Neural progenitor cell (in vitro differentiated cells): ENCODE measurements around the gene RGS6. TPM values are rescaled to one million over a fixed set of nuclear protein-coding genes. Genes with fewer than 3 reads are reported as not detected.

Source experiments
- DNase-seq: peaks from one replicate; pipeline ENCODE4 v3.0.0-alpha.2; 2016; ENCODE audit warnings: low spot score
- H2AFZ ChIP-seq: fragments of 200-600 bp; sonication (generic); replicated peaks from 2 replicates; pipeline ENCODE4 v1.6.1; 2016; ENCODE audit warnings: antibody characterized with exemption
- H3F3A ChIP-seq: fragments of 200-600 bp; sonication (generic); 2 replicates; pipeline ENCODE4 v1.6.1; 2016; ENCODE audit warnings: antibody characterized with exemption, low read depth
- H3K27ac ChIP-seq: fragments of 200-600 bp; sonication (generic); 2 replicates; pipeline ENCODE4 v1.5.1; 2016; ENCODE audit warnings: mild to moderate bottlenecking
- H3K27me3 ChIP-seq: fragments of 200-600 bp; sonication (generic); 2 replicates; pipeline ENCODE4 v1.6.1; 2016; ENCODE audit warnings: mild to moderate bottlenecking, moderate library complexity
- H3K36me3 ChIP-seq: fragments of 200-600 bp; sonication (generic); 2 replicates; pipeline ENCODE4 v1.5.1; 2016
- H3K4me1 ChIP-seq: fragments of 200-600 bp; sonication (generic); 2 replicates; pipeline ENCODE4 v1.6.1; 2016; ENCODE audit warnings: mixed run types
- H3K4me2 ChIP-seq: fragments of 200-600 bp; sonication (generic); 2 replicates; pipeline ENCODE4 v1.6.1; 2016
- H3K4me3 ChIP-seq: fragments of 200-600 bp; sonication (generic); 2 replicates; pipeline ENCODE4 v1.5.1; 2016
- H3K79me2 ChIP-seq: fragments of 200-600 bp; sonication (generic); 2 replicates; pipeline ENCODE4 v1.6.1; 2016; ENCODE audit warnings: low read depth
- H3K9ac ChIP-seq: fragments of 200-600 bp; sonication (generic); 2 replicates; pipeline ENCODE4 v1.6.1; 2016
- H3K9me3 ChIP-seq: fragments of 200-600 bp; sonication (generic); 2 replicates; pipeline ENCODE4 v1.5.1; 2016; ENCODE audit warnings: low read depth
- H4K20me1 ChIP-seq: fragments of 200-600 bp; sonication (generic); 2 replicates; pipeline ENCODE4 v1.6.1; 2016; ENCODE audit warnings: low read depth
- H3K27ac Mint-ChIP-seq: 3 replicates; pipeline ENCODE4 v1.8.0; 2021; ENCODE audit warnings: mixed read lengths
- H3K27me3 Mint-ChIP-seq: 2 replicates; pipeline ENCODE4 v1.8.0; 2022; ENCODE audit warnings: low read depth, mild to moderate bottlenecking, inconsistent platforms, moderate library complexity, mixed read lengths; ENCODE audit not compliant: insufficient read depth
- H3K36me3 Mint-ChIP-seq: 3 replicates; pipeline ENCODE4 v1.8.0; 2021; ENCODE audit warnings: mixed read lengths
- H3K4me1 Mint-ChIP-seq: 3 replicates; pipeline ENCODE4 v1.8.0; 2021; ENCODE audit warnings: mixed read lengths
- H3K4me3 Mint-ChIP-seq: 3 replicates; pipeline ENCODE4 v1.8.0; 2021; ENCODE audit warnings: mild to moderate bottlenecking, moderate library complexity, mixed read lengths
- H3K9me3 Mint-ChIP-seq: 3 replicates; pipeline ENCODE4 v1.8.0; 2020; ENCODE audit warnings: mixed read lengths
- CTCF ChIP-seq: fragments of 200-600 bp; sonication (generic); IDR thresholded peaks from 2 replicates; pipeline ENCODE4 v1.5.1; 2017; ENCODE audit warnings: antibody characterized with exemption, mild to moderate bottlenecking
- EZH2 ChIP-seq: fragments of 200-600 bp; sonication (generic); IDR thresholded peaks from 2 replicates; pipeline ENCODE4 v1.6.1; 2017; ENCODE audit warnings: antibody characterized with exemption, mild to moderate bottlenecking, moderate library complexity
- EZH2phosphoT487 ChIP-seq: fragments of 200-600 bp; sonication (generic); IDR thresholded peaks from 2 replicates; pipeline ENCODE4 v1.6.1; 2017; ENCODE audit warnings: antibody characterized with exemption
- total RNA-seq: library from RNA; depleted of rRNA; stranded (reverse); fragments of >200 nt; gene quantifications from 2 replicates; pipeline ENCODE4 v1.2.3, GENCODE V29; 2015; ENCODE audit warnings: low replicate concordance

The RGS6 gene
- total RNA-seq, 1 donor from 2014 or later, result 0.80 TPM

- H2AFZ ChIP-seq, result no peak overlapping the region
- H3K79me2 ChIP-seq, result no peaks in the 10 kb centered on the region
- no peaks in the 10 kb centered on the region for H4K20me1 ChIP-seq
- H3F3A ChIP-seq, result no peaks in the 10 kb centered on the region
- DNase-seq, result no peak
- Mint-ChIP-seq H3K9me3 (peaks cover 3% of the 10 kb centered on the region), H3K27me3 (peaks cover 2% of the 10 kb centered on the region), H3K36me3 (no peaks in the 10 kb centered on the region), H3K27ac (no peak overlapping the region), H3K4me3 (no peak overlapping the region), H3K4me1 (no peaks in the 10 kb centered on the region)
- H3K9me3 ChIP-seq, result no peaks in the 10 kb centered on the region
- H3K27me3 ChIP-seq, result no peaks in the 10 kb centered on the region
- no peak for TF ChIP-seq CTCF
- no peak for TF ChIP-seq EZH2
- no peak for TF ChIP-seq EZH2phosphoT487
- no peaks in the 10 kb centered on the region for H3K36me3 ChIP-seq
- H3K4me3 ChIP-seq, result no peak overlapping the region
- no peak overlapping the region for H3K27ac ChIP-seq
- no peak overlapping the region for H3K9ac ChIP-seq
- H3K4me1 ChIP-seq, result peaks cover 4% of the 10 kb centered on the region
- H3K4me2 ChIP-seq, result no peak overlapping the region
Measured at GRCh38 chr14:72401101-72401625, 468.9 kb downstream of the RGS6 start.

GRCh38 chr14:72401632-72402376 lies 469.6 kb downstream of the RGS6 start:
- no peak for TF ChIP-seq CTCF
- Histone ChIP-seq H3F3A (no peaks in the 10 kb centered on the region), H3K4me1 (peaks cover 4% of the 10 kb centered on the region), H3K4me2 (no peak overlapping the region), H3K9me3 (no peaks in the 10 kb centered on the region), H3K79me2 (no peaks in the 10 kb centered on the region), H3K27ac (no peak overlapping the region), H3K9ac (no peak overlapping the region), H3K27me3 (no peaks in the 10 kb centered on the region), H3K4me3 (no peak overlapping the region), H3K36me3 (no peaks in the 10 kb centered on the region), H4K20me1 (no peaks in the 10 kb centered on the region), H2AFZ (no peak overlapping the region)
- Mint-ChIP-seq H3K4me1 (no peaks in the 10 kb centered on the region), H3K27me3 (peaks cover 2% of the 10 kb centered on the region), H3K9me3 (peaks cover 3% of the 10 kb centered on the region), H3K27ac (no peak overlapping the region), H3K36me3 (no peaks in the 10 kb centered on the region), H3K4me3 (no peak overlapping the region)
- no peak for DNase-seq

- Mint-ChIP-seq H3K27me3 (peaks cover 2% of the 10 kb centered on the region), H3K4me3 (no peak overlapping the region), H3K27ac (no peak overlapping the region), H3K9me3 (peaks cover 3% of the 10 kb centered on the region), H3K4me1 (no peaks in the 10 kb centered on the region), H3K36me3 (no peaks in the 10 kb centered on the region)
- Histone ChIP-seq H3K4me1 (peaks cover 4% of the 10 kb centered on the region), H3K27me3 (no peaks in the 10 kb centered on the region), H3K4me2 (no peak overlapping the region), H3K36me3 (no peaks in the 10 kb centered on the region), H4K20me1 (no peaks in the 10 kb centered on the region), H3K79me2 (no peaks in the 10 kb centered on the region), H3K9me3 (no peaks in the 10 kb centered on the region), H2AFZ (no peak overlapping the region), H3F3A (no peaks in the 10 kb centered on the region), H3K9ac (no peak overlapping the region), H3K4me3 (no peak overlapping the region), H3K27ac (no peak overlapping the region)
- TF ChIP-seq EZH2phosphoT487 (no peak), EZH2 (no peak), CTCF (no peak)
- DNase-seq, result no peak
Measured at GRCh38 chr14:72402377-72402772, 470.1 kb downstream of the RGS6 start.
